ENCODE data around the gene HEATR5B.

Gene HEATR5B

GRCh38 chr2:37090019-37090477, 5.9 kb upstream of the HEATR5B start:
- Histone ChIP-seq H3K4me2 (ENCODE audit: low read length) (peak overlapping the region; percentile 4; the same call in 1 of the 2 replicates), H3K27ac (ENCODE audit: low read depth, low read length, poor library complexity, severe bottlenecking) (peak overlapping the region; percentile 77), H3K79me2 (ENCODE audit: insufficient read depth, low read length) (peaks cover 7% of the 10 kb centered on the region; the same call in 1 of the 2 replicates), H3K4me1 (ENCODE audit: insufficient read depth, low read length, severe bottlenecking) (peaks cover 40% of the 10 kb centered on the region), H3K9me2 (ENCODE audit: low read depth, low read length) (no peaks in the 10 kb centered on the region), H3K27me3 (ENCODE audit: insufficient read depth, low read length) (no peaks in the 10 kb centered on the region), H3K9ac (ENCODE audit: low read length) (no peak overlapping the region), H3K9me3 (ENCODE audit: low read length) (no peaks in the 10 kb centered on the region), H3F3A (ENCODE audit: insufficient read depth, low read length) (peaks cover 7% of the 10 kb centered on the region), H3K36me3 (ENCODE audit: insufficient read depth, low read length) (peaks cover 42% of the 10 kb centered on the region), H4K20me1 (ENCODE audit: insufficient read depth, low read length) (no peaks in the 10 kb centered on the region), H3K4me3 (ENCODE audit: low read depth, low read length, poor library complexity, severe bottlenecking) (no peak overlapping the region), H2AFZ (ENCODE audit: low read length) (no peak overlapping the region)
- no peak for TF ChIP-seq EZH2 (IDR thresholded peaks at IDR 0.05; ENCODE audit: borderline replicate concordance, low read length)
- TF ChIP-seq, protein P1, sequence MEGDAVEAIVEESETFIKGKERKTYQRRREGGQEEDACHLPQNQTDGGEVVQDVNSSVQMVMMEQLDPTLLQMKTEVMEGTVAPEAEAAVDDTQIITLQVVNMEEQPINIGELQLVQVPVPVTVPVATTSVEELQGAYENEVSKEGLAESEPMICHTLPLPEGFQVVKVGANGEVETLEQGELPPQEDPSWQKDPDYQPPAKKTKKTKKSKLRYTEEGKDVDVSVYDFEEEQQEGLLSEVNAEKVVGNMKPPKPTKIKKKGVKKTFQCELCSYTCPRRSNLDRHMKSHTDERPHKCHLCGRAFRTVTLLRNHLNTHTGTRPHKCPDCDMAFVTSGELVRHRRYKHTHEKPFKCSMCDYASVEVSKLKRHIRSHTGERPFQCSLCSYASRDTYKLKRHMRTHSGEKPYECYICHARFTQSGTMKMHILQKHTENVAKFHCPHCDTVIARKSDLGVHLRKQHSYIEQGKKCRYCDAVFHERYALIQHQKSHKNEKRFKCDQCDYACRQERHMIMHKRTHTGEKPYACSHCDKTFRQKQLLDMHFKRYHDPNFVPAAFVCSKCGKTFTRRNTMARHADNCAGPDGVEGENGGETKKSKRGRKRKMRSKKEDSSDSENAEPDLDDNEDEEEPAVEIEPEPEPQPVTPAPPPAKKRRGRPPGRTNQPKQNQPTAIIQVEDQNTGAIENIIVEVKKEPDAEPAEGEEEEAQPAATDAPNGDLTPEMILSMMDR (IDR thresholded peaks at IDR 0.05; ENCODE audit: low read length) = no peak

DNA sequence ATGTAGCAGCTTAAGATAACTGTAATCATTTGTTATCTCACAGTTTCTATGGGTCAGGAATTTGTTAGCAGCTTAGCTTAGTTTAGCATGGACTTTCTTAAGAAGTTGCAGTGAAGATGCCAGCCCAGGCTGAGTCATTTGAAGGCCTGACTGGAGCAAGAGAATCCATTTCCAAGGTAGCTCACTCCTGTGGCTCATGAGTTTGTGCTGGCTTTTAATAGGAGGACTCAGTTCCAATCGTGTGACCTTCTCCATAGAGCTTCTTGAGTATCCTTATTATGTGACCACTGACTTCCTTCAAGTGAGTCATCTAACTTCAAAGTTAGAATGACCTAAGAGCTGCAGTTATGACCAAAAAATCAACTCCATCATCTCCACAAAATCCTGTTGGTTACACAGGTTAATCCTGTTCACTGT, 1.6 kb upstream of the HEATR5B start:
- no peaks in the 10 kb centered on the region for H3K9me2 ChIP-seq (ENCODE audit: low read depth, low read length)
- H3K4me2 ChIP-seq (ENCODE audit: low read length) = peak overlapping the region; percentile 90
- H3K4me3 ChIP-seq (ENCODE audit: low read depth, low read length, poor library complexity, severe bottlenecking) = peak overlapping the region; percentile 81
- H3K27me3 ChIP-seq (ENCODE audit: insufficient read depth, low read length) = no peaks in the 10 kb centered on the region
- no peaks in the 10 kb centered on the region for H3K9me3 ChIP-seq (ENCODE audit: low read length)
- peaks cover 52% of the 10 kb centered on the region for H3K4me1 ChIP-seq (ENCODE audit: insufficient read depth, low read length, severe bottlenecking)
- peaks cover 25% of the 10 kb centered on the region for H3K79me2 ChIP-seq (ENCODE audit: insufficient read depth, low read length)
- H2AFZ ChIP-seq (ENCODE audit: low read length) = no peak overlapping the region
- H4K20me1 ChIP-seq (ENCODE audit: insufficient read depth, low read length) = no peaks in the 10 kb centered on the region
- peaks cover 7% of the 10 kb centered on the region for H3F3A ChIP-seq (ENCODE audit: insufficient read depth, low read length)
- H3K9ac ChIP-seq (ENCODE audit: low read length) = peak overlapping the region; percentile 85
- H3K27ac ChIP-seq (ENCODE audit: low read depth, low read length, poor library complexity, severe bottlenecking) = peak overlapping the region; percentile 55
- TF ChIP-seq EZH2 (IDR thresholded peaks at IDR 0.05; ENCODE audit: borderline replicate concordance, low read length) = no peak
- TF ChIP-seq, protein P1 (IDR thresholded peaks at IDR 0.05; ENCODE audit: low read length) = no peak
- peaks cover 31% of the 10 kb centered on the region for H3K36me3 ChIP-seq (ENCODE audit: insufficient read depth, low read length)

- H3K4me2 ChIP-seq (ENCODE audit: low read length) = peak overlapping the region; percentile 90
- H3K79me2 ChIP-seq (ENCODE audit: insufficient read depth, low read length) = peaks cover 25% of the 10 kb centered on the region
- H3K4me3 ChIP-seq (ENCODE audit: low read depth, low read length, poor library complexity, severe bottlenecking) = peak overlapping the region; percentile 81
- TF ChIP-seq, protein P1 (IDR thresholded peaks at IDR 0.05; ENCODE audit: low read length) = no peak
- TF ChIP-seq EZH2 (IDR thresholded peaks at IDR 0.05; ENCODE audit: borderline replicate concordance, low read length) = no peak
- peaks cover 47% of the 10 kb centered on the region for H3K4me1 ChIP-seq (ENCODE audit: insufficient read depth, low read length, severe bottlenecking)
- no peaks in the 10 kb centered on the region for H3K9me2 ChIP-seq (ENCODE audit: low read depth, low read length)
- no peaks in the 10 kb centered on the region for H3K9me3 ChIP-seq (ENCODE audit: low read length)
- no peaks in the 10 kb centered on the region; the same call in 1 of the 2 replicates for H3F3A ChIP-seq (ENCODE audit: insufficient read depth, low read length)
- no peak overlapping the region for H2AFZ ChIP-seq (ENCODE audit: low read length)
- H3K27ac ChIP-seq (ENCODE audit: low read depth, low read length, poor library complexity, severe bottlenecking) = peak overlapping the region; percentile 55
- no peaks in the 10 kb centered on the region for H4K20me1 ChIP-seq (ENCODE audit: insufficient read depth, low read length)
- H3K27me3 ChIP-seq (ENCODE audit: insufficient read depth, low read length) = no peaks in the 10 kb centered on the region
- H3K36me3 ChIP-seq (ENCODE audit: insufficient read depth, low read length) = peaks cover 36% of the 10 kb centered on the region
- peak overlapping the region; percentile 85 for H3K9ac ChIP-seq (ENCODE audit: low read length)
These were observed 625 bp upstream of the HEATR5B start for GRCh38 chr2:37084797-37085196.
